GM20000 (cell line): ENCODE measurements around the gene FIBIN.
"Not testable (repeated sequence)": the region's sequence is repeated elsewhere in the genome, so short reads cannot be mapped to it uniquely, and the experiment has no call there.

Experiments
- DNase-seq: peaks from one replicate; pipeline ENCODE4 v3.0.0; 2012; ENCODE audit warnings: low spot score
- CTCF ChIP-seq: IDR thresholded peaks from 2 replicates; pipeline ENCODE4 v1.5.1; 2012; ENCODE audit warnings: mild to moderate bottlenecking, control low read depth; ENCODE audit errors: extremely low read depth, missing control alignments

Gene FIBIN

GRCh38 chr11:26995701-26996460 is 2.0 kb downstream of the FIBIN start:
- TF ChIP-seq CTCF, result no peak
- DNase-seq, result no peak

- no peak for DNase-seq
- TF ChIP-seq CTCF, result no peak
These were observed 3.5 kb downstream of the FIBIN start for GRCh38 chr11:26997378-26997777.

GRCh38 chr11:27001136-27001730 is 7.3 kb downstream of the FIBIN start:
- DNase-seq, result not testable (repeated sequence)

GRCh38 chr11:27002431-27002830 is 8.5 kb downstream of the FIBIN start:
- TF ChIP-seq CTCF, result no peak
- no peak for DNase-seq

GRCh38 chr11:27002838-27003237 is 8.9 kb downstream of the FIBIN start:
- no peak for DNase-seq
- no peak for TF ChIP-seq CTCF

- TF ChIP-seq CTCF, result no peak
- no peak for DNase-seq
These were observed 10.2 kb downstream of the FIBIN start for GRCh38 chr11:27004103-27004502.

GRCh38 chr11:27008811-27009535 is 15.1 kb downstream of the FIBIN start:
- no peak for TF ChIP-seq CTCF
- DNase-seq, result no peak
